Activated CD8-positive, alpha-beta memory T cell treated with anti-CD3 and anti-CD28 coated beads for 4 hours (primary cell): Measurements from ENCODE around the gene C4orf50.

Experiments
- DNase-seq, 2 donors: peaks; one replicate each; pipeline ENCODE4 v3.0.0-alpha.2; 2020; ENCODE audit warnings: low read depth in 2 of 2

C4orf50 gene

GRCh38 chr4:5890063-5890727 lies 128.0 kb downstream of the C4orf50 start:
- DNase-seq, result no peak

DNA sequence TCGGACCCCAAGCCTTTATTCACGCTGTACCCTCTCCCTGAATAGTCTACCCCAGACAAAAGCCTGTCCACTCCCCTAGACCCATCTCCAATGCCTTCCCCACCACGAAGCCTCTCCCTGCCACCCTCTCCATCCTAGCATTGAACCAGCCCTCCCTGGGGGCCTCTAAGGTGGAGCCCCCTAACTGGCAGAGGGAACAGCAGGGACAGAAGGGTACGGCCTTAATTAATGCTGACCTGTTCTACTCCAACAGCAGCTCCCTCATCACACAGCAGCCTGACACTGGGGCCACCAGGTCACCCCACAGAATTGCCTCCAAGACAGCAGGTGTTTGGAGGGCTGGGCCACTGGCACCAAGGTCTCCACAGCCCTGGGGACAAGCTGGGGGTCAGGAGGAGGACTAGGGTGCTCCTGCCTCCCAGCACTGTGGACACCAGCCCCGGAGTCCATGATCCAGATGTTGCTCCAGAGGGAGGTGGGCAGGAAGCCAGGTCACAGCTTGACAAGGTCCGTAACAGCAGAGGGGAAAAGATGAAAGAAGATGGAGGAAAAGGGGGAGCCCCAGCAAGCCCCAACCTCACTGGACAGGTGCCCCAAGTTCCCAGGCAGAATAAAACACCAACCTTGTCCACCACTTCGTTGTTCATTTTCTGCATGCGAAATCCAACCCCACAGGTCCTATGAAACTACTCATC lies 129.1 kb downstream of the C4orf50 start:
- no peak for DNase-seq

DNA sequence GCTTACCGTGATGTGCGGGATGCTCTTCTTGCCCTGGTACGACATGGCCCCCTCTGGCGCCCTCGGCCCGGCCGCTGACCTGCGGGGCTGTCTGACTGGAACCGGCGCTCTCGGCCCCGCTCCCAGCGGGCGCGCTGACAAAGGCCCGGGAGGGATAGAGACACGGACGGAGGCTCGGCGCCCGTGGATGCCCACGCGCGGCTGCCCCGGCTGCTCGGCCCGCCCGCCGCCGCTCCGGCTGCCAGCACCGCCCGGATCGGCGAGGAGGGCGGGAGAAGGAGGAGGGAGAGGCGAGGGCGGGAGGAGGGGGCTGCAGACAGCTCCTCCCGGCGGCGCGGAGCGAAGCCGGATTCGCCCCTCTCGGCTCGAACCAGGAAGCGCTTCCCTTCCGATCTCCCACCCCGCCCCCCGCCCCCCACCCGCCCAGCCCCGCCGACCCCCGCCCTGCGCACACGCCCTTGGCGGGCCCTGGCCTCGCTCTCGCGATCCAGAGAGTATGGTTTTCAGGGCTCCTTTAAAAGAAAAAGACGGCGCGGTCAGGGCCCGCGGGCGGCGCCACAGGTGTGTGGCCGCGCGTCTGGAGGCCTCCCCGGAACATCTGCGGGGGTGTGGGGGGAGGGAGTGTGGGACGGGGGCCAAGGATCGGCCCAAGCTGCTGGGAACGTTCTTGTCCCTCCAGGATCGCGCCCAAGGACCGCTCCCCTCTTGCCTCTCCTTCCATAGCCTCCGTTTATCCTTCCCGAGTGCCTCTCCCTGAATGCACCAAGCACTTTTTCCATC lies 129.8 kb downstream of the C4orf50 start:
- no peak for DNase-seq

DNA sequence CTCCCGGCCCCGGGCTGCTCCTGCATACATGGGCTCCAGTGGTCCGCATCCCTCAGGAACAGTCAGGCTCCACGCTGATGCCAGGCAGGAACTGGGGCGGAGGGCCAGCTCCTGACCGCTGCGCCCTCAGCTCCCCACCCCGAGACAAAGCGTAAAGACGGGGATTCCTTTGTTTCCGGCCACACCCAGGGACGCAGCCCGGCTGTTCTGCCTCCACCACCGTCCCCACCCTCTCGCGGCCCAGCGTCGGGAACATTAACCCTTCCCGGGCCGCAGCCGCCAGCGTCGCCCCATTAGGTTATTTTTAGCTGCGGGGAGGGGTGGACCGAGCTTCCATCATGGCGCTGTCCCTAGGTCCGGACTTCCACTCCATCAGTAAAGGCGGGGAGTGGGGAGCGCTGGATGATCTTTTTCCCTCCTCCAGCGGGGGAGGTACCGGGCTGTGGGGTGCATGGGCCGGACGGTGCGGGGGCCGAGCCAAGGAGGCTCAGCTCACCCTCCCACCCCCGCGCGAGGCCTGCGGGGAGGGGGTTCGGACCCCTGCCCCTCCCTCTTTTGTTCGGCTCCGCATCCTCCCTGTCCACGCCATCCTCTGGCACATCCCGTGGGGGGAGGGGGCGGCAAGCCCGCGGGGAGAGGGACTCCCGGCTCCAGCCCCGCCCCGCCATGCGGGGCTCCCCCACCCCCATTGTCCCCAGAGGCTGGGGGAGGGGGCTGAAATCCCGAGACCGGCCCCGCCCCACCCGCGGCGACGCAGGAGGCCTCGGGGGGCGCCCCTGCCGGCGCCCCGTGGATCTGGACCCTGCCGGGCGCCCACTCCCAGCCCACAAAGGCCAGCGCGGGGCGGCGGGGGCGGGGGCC lies 130.6 kb downstream of the C4orf50 start:
- no peak for DNase-seq

GRCh38 chr4:5887011-5887360 lies 131.2 kb downstream of the C4orf50 start:
- no peak for DNase-seq

GRCh38 chr4:5885733-5886132 lies 132.5 kb downstream of the C4orf50 start:
- no peak for DNase-seq

DNA sequence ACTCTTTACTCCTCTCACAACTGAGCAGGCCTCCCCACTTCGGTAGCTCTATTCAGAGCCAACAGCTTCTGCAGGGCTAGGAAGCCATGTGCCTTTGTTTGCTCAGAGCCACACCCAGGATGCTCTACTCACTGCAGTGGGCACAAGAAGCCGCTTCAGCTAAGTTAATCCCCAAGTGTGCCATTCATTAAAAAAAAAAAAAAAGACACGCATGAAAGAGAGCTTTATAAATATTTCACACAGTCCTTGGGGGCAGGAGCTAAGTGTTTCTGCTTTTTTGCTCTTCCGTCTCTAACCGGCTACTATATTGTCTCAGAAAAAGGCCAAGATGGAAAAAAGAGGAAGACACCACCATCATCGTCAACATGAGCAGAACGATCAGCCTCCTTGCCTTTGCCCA lies 133.4 kb downstream of the C4orf50 start:
- no peak for DNase-seq

DNA sequence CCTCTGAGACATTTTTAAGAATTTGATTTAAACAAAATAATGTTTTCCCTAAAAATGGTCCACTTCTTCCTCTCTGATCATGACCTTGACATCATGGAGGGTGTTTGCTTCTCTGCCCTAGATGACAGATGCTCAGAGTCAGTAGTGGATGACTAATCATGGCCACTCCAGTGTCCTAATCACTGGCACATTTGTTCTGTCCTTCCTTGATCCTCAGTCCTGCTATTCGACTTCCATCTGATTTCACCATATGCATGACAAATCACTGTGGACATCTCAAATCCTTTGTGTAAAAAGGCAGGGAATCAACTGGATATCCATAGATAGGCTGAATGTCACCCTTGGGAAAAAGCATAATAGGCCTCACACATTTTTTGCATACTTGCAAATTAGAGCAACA lies 134.3 kb downstream of the C4orf50 start:
- no peak for DNase-seq

DNA sequence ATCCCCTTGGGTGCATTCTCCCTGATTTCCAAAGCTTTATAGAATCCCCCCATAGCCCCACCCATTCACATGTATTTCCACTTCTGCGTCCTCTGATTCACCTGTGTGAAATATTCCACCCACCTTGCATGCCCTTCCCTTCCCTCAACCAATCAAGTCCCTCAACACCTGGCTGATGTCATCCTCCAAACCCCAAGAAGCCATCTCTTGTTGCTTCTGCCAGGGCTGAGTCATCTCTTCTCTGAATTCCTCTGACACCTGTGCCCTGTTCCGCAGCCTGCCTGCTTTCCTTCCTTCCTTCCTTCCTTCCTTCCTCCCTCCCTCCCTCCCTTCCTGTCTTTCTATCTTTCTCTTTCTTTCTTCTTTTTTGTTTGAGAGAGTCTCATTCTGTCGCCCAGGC lies 135.3 kb downstream of the C4orf50 start:
- no peak for DNase-seq

DNA sequence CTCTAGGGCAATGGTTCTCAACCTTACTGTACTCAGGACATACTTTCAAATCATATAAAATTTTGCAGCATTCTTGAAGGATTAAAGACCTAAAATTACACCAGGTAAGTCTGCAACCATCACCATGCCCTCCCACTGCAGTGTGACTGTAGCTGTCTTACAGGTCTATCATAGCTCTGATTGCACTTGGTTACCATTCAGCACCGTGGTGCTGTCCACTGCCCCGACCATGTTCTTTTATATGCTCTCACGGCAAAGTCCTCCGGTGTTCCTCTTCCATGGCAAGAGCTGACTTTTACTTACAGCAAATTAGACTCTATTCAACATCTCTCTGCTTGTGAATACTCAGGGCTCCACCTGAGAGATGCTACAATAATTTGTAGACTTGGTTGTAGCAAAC lies 136.9 kb downstream of the C4orf50 start:
- DNase-seq, result no peak

DNA sequence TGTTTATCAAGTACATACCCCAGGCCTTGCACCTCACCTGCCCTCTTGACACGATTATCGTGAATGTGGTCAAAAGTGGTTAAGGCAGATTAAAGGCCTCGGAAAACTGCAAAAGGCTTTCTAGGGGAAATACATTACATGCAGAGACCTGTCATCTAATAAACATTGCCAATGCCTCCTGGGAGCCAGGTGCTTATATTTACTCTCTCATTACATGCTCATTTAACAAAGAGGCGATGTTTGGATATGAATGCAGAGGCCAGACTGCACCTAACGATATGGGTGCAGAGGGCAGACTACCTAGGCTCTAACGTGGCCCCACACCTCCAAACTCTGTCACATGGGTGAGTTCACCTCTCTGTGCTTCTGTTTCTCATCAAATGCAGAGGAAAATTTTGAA lies 139.9 kb downstream of the C4orf50 start:
- no peak for DNase-seq

DNA sequence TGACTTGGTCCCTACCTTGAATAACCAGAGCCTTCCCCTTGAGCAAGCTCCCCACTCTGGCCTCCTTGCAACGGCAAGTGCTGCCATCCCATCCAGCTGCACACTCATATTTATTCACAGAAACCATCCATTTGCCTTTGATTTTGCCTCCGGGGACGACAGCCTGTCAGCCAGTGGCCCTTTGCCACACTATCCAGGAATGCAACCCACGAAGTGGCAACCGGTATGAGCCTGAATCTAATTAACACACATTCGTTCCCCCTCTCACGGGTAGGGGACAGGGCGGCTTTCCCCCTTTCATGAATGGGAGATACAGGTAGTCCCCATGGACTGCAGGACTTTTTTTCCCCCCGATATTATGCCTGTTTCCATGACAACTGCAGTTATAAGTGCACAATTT lies 140.8 kb downstream of the C4orf50 start:
- no peak for DNase-seq

DNA sequence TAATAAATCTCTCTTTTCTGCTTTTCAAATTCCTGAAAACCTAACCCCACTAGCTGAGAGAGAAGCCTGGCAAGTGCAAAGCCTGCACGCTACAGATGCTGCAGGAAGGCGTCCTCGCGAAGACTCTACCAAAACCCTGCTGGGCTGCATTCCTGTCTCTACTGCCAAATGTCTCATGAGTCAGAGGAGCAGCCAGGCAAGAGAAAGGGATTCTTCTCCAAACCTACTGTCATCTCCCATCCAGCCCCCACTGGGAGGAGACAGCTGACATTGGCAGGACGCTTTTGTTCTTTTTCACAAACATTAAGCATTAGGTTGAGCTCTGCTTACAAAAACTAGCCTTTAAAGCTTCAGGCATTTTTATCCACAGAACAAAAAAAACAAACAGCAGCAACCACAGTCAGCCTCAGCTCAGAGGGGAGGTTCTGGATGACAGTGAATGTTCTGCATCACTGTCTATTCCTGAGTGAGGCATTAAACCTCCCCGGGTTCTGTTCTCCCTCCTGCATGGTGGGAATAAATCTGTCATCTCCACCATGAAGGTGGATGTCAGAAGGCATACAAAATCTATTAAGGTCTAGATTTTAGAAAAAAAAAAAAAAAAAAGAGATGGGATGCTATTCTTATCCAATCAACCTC lies 143.3 kb downstream of the C4orf50 start:
- DNase-seq, result no peak

GRCh38 chr4:5870701-5871100 lies 147.5 kb downstream of the C4orf50 start:
- no peak for DNase-seq

DNA sequence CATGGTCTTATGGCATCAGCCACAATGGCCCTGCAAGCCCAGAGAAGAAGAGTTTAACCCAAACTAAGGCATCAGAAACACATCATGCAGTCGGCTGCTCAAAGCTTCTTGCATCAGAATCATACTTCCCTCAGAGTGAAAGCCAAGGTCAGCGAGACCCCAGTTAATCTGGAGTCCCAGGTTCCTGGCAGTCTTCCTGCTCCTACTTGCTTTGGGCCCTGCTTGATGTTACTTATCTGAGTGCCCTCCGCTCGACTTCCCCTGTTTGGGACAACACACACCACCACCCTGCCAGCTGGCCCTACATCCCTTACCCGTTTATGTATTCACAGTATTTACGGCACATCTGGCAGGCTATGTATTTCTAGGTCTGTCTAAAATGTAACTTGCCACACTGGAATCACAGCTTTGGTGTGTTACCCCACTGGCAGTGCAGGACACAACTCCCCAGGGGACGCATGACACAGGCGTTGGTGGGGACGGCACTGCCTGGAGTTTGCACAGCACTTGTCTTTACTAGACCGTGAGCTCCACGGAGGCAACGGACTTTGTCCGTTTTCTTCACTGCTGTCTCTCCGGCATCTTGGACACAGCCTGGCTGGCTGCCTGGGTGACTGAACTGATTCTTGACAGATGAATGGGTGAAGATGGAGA lies 148.1 kb downstream of the C4orf50 start:
- DNase-seq, result no peak

GRCh38 chr4:5867866-5868265 lies 150.4 kb downstream of the C4orf50 start:
- no peak for DNase-seq

DNA sequence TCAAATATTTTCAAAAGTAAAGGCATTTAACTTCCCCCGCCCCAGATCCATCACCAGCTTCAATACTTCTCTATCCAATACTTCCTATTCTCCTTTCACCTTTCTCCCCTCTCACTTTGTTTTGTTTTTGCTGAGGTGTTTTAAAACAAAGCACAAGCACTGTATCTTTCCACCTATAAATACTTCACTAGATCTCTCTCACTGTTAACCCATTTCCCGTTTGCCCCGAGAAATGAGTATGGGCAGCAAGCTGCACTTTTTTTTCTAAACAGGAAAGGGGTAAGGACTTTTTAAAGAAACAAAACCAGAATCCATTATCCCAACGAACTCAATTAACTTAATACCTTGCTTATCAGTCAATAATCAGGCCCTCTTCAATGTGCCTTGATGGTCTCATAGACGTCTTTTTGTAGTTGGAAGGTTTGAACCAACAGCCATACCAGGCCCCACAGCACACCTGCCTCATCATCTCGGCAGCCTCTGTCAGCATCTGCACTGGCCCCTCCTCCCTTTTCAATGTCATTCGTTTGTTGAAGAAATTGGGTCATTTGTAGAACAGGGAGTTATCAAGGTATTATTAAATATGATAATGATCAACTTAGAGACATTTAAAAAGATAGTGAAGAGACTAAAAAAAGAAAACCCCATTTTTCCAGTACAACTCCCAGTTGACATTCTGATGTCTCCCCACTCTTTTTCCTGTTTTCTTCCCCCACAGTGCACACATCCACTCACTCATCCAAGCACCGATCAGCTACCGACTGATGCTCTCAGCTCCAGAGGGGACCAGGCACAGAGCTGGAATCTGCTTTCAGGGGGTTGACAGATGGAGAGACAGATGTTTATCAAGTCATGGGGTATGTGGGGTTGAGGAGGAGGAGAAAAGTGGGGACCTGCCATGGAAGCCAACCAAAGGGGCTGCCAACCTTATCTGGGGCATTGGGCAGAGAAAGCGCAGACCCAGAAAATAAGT lies 151.1 kb downstream of the C4orf50 start:
- DNase-seq, result no peak

GRCh38 chr4:5865896-5866599 lies 152.2 kb downstream of the C4orf50 start:
- no peak for DNase-seq

DNA sequence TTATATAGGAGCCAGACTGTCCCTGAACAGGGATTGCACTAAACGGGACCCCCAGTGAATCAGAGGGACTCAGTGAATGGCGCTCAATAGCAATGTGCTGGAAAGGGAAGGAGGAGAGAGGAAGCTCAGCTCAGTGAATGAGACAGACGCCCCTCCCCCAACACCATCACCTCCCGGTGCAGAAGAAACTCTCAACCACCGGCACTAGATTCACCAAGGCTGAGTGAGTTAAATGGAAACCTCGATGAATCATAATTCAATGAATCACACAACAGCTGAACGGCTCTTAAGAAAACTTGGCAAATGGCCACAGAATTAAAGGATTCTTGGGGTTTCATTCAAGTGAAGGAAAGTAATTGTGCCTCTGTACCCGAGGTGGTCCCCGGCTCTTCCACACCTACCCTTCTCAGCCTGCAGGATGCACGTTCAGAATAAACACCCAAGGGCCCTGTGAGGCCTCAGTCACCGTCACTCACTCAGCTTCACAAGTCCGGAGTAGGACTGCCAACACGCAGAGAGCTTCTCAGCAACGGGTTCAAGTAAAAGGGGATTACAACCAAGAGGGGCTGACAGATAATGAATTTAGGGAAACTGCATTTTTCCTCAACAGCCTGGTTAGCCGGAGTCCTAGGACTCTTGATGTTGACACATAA lies 154.6 kb downstream of the C4orf50 start:
- DNase-seq, result no peak
